SH-SY5Y (cell line): ENCODE measurements around the gene SLC9A9.

Experiments used
- GATA2 ChIP-seq: IDR thresholded peaks from 2 replicates; pipeline ENCODE4 v1.6.1; 2011; ENCODE audit warnings: mild to moderate bottlenecking, low read depth, low read length
- GATA3 ChIP-seq: IDR thresholded peaks from 2 replicates; pipeline ENCODE4 v1.6.1; 2011; ENCODE audit warnings: low read depth, mild to moderate bottlenecking, low read length, moderate library complexity

DNA sequence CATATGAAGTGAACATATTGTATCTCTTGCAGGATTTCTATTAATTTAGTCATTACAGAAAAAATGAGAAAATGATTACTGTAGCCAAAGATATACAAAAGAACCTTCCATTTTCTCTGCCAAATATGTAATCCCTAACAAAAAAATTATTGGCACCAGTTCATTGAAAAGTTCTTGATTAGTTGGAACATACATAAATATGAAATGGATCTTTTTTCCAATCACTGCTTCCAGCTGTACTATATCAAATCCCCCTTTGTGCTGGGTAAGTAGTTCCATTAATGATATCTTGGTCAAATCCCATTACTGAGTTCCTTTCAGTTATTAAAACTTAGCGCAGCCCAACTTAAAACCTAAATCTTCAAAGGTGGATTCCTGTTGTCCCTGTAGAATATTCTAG is 263.8 kb downstream of the SLC9A9 start:
- TF ChIP-seq GATA2: no peak
- TF ChIP-seq GATA3: no peak
